Measurements from ENCODE around the gene ZNF789. TPM values are rescaled to one million over a fixed set of nuclear protein-coding genes. Genes with fewer than 3 reads are reported as not detected.

ZNF789 gene
- total RNA-seq, 1 experiment from 2014 or later = 15.0 TPM

GRCh38 chr7:99453105-99453504, 19.6 kb upstream of the ZNF789 start:
- CTCF ChIA-PET = no interaction called here
- H3K9me3 Mint-ChIP-seq (ENCODE audit: unreplicated experiment) = no peaks in the 10 kb centered on the region
- peaks cover 68% of the 10 kb centered on the region for H3K36me3 Mint-ChIP-seq (ENCODE audit: insufficient read depth, unreplicated experiment)
- peaks cover 5% of the 10 kb centered on the region for H3K4me1 Mint-ChIP-seq (ENCODE audit: insufficient read depth, unreplicated experiment)
- DNase-seq (ENCODE audit: unreplicated experiment) = no peak
- intact Hi-C loops (cut with micrococcal nuclease) = no loop called here
- POLR2A ChIA-PET = no interaction called here
- TF ChIP-seq, protein P1, sequence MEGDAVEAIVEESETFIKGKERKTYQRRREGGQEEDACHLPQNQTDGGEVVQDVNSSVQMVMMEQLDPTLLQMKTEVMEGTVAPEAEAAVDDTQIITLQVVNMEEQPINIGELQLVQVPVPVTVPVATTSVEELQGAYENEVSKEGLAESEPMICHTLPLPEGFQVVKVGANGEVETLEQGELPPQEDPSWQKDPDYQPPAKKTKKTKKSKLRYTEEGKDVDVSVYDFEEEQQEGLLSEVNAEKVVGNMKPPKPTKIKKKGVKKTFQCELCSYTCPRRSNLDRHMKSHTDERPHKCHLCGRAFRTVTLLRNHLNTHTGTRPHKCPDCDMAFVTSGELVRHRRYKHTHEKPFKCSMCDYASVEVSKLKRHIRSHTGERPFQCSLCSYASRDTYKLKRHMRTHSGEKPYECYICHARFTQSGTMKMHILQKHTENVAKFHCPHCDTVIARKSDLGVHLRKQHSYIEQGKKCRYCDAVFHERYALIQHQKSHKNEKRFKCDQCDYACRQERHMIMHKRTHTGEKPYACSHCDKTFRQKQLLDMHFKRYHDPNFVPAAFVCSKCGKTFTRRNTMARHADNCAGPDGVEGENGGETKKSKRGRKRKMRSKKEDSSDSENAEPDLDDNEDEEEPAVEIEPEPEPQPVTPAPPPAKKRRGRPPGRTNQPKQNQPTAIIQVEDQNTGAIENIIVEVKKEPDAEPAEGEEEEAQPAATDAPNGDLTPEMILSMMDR (IDR thresholded peaks at IDR 0.05; ENCODE audit: unreplicated experiment) = no peak
- no peak overlapping the region for H3K4me3 Mint-ChIP-seq (ENCODE audit: unreplicated experiment)
- no peak overlapping the region for H3K27ac Mint-ChIP-seq (ENCODE audit: low read depth, unreplicated experiment)
- no peaks in the 10 kb centered on the region for H3K27me3 Mint-ChIP-seq (ENCODE audit: insufficient read depth, unreplicated experiment)
- no TSS peak for BruUV-seq (replicated peaks)

DNA sequence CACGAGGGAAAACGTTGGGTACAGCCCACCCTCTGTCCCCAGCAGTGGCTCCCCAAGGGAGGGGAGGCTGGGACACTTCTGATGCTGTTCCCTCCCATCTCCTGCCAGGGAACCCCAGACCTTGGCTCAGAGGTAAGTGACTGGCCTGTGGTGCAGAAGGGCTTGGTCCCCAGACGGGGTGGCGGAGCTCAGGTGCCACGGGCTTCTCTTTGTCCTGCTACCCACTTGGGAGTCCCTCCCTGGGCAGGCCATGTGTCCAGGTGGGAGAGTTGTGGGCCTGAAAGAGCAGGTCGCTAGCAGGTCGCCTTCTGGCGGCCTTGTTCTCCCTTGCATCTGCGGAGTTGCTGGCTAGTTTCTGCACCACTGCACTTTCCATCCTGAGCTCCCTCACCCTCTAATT, 16.8 kb upstream of the ZNF789 start:
- no peaks in the 10 kb centered on the region for H3K27me3 Mint-ChIP-seq (ENCODE audit: insufficient read depth, unreplicated experiment)
- CTCF ChIA-PET = interaction anchor here (0.7 to 0.9 kb wide), 2 partner anchors 459 to 1883 kb away, joined by 3 read pairs; no protein-coding TSS in a partner anchor

GRCh38 chr7:99456288-99456687, 16.4 kb upstream of the ZNF789 start:
- POLR2A ChIA-PET = interaction anchor here (1.5 to 3.0 kb wide), 3 partner anchors 9 to 48 kb away, joined by 5 to 18 read pairs (median 5); partner anchors contain the start of genes ATP5MF, BUD31, CPSF4 and PDAP1
- Mint-ChIP-seq H3K4me1 (ENCODE audit: insufficient read depth, unreplicated experiment) (peaks cover 12% of the 10 kb centered on the region), H3K4me3 (ENCODE audit: unreplicated experiment) (no peak overlapping the region), H3K9me3 (ENCODE audit: unreplicated experiment) (no peaks in the 10 kb centered on the region), H3K27ac (ENCODE audit: low read depth, unreplicated experiment) (no peak overlapping the region), H3K36me3 (ENCODE audit: insufficient read depth, unreplicated experiment) (peaks cover 69% of the 10 kb centered on the region), H3K27me3 (ENCODE audit: insufficient read depth, unreplicated experiment) (no peaks in the 10 kb centered on the region)
- CTCF ChIA-PET = interaction anchor here (0.7 kb wide), 1 partner anchor 1882 kb away, joined by 3 read pairs; no protein-coding TSS in a partner anchor
- no TSS peak for BruUV-seq (replicated peaks)
- intact Hi-C loops (cut with micrococcal nuclease) = no loop called here
- TF ChIP-seq, protein P1 (IDR thresholded peaks at IDR 0.05; ENCODE audit: unreplicated experiment) = no peak
- DNase-seq (ENCODE audit: unreplicated experiment) = no peak

More for the DNA sequence above, 16.8 kb upstream of the ZNF789 start:
- POLR2A ChIA-PET = interaction anchor here (1.5 to 3.0 kb wide), 3 partner anchors 10 to 47 kb away, joined by 5 to 18 read pairs (median 5); partner anchors contain the start of genes ATP5MF, BUD31, CPSF4 and PDAP1
- TF ChIP-seq, protein P1 (IDR thresholded peaks at IDR 0.05; ENCODE audit: unreplicated experiment) = no peak
- no TSS peak for BruUV-seq (replicated peaks)
- peaks cover 12% of the 10 kb centered on the region for H3K4me1 Mint-ChIP-seq (ENCODE audit: insufficient read depth, unreplicated experiment)
- H3K9me3 Mint-ChIP-seq (ENCODE audit: unreplicated experiment) = no peaks in the 10 kb centered on the region
- H3K36me3 Mint-ChIP-seq (ENCODE audit: insufficient read depth, unreplicated experiment) = peaks cover 66% of the 10 kb centered on the region
- H3K4me3 Mint-ChIP-seq (ENCODE audit: unreplicated experiment) = no peak overlapping the region
- no peak for DNase-seq (ENCODE audit: unreplicated experiment)
- H3K27ac Mint-ChIP-seq (ENCODE audit: low read depth, unreplicated experiment) = no peak overlapping the region
- intact Hi-C loops (cut with micrococcal nuclease) = no loop called here

- BruUV-seq (replicated peaks) = no TSS peak
- Mint-ChIP-seq H3K4me1 (ENCODE audit: insufficient read depth, unreplicated experiment) (peaks cover 12% of the 10 kb centered on the region), H3K36me3 (ENCODE audit: insufficient read depth, unreplicated experiment) (peaks cover 69% of the 10 kb centered on the region), H3K4me3 (ENCODE audit: unreplicated experiment) (no peak overlapping the region), H3K27ac (ENCODE audit: low read depth, unreplicated experiment) (no peak overlapping the region), H3K9me3 (ENCODE audit: unreplicated experiment) (no peaks in the 10 kb centered on the region), H3K27me3 (ENCODE audit: insufficient read depth, unreplicated experiment) (no peaks in the 10 kb centered on the region)
- DNase-seq (ENCODE audit: unreplicated experiment) = no peak
- ChIA-PET CTCF (no interaction called here), POLR2A (interaction anchor here (0.7 to 3.0 kb wide), 3 partner anchors 8 to 48 kb away, joined by 3 to 18 read pairs (median 5); partner anchors contain the start of genes ATP5MF, BUD31 and PDAP1)
- intact Hi-C loops (cut with micrococcal nuclease) = no loop called here
- TF ChIP-seq, protein P1 (IDR thresholded peaks at IDR 0.05; ENCODE audit: unreplicated experiment) = no peak
These were observed 15.5 kb upstream of the ZNF789 start for GRCh38 chr7:99457050-99457649.
